Measurements from ENCODE around the gene ERP29. TPM values are rescaled to one million over a fixed set of nuclear protein-coding genes. Genes with fewer than 3 reads are reported as not detected.
"Not testable (repeated sequence)": the region's sequence is repeated elsewhere in the genome, so short reads cannot be mapped to it uniquely, and the experiment has no call there.

ERP29 gene
- total RNA-seq, 2 experiments from 2014 or later = 134 to 145 TPM

GRCh38 chr12:111991946-111992345, 21.3 kb upstream of the ERP29 start:
- ATAC-seq = no peak
- peaks cover 46% of the 10 kb centered on the region for H3K4me1 Mint-ChIP-seq (ENCODE audit: low read depth)
- H3K36me3 Mint-ChIP-seq (ENCODE audit: low read depth) = peaks cover 22% of the 10 kb centered on the region

GRCh38 chr12:111992464-111992863, 20.8 kb upstream of the ERP29 start:
- DNase-seq = no peak
- ChIA-PET CTCF (interaction anchor here (0.7 to 5.4 kb wide), 4 partner anchors 10 to 47 kb away, joined by 3 to 50 read pairs (median 16); partner anchors contain the start of genes ERP29 and TMEM116), POLR2A (interaction anchor here (5.3 kb wide), 1 partner anchor 21 kb away, joined by 91 read pairs; the partner anchor contains the start of genes ERP29 and TMEM116)
- H3K27ac Mint-ChIP-seq = peak overlapping the region; percentile 88
- ATAC-seq = no peak
- H3K27me3 Mint-ChIP-seq (ENCODE audit: low read depth) = no peaks in the 10 kb centered on the region
- H3K4me3 Mint-ChIP-seq = no peak overlapping the region
- peaks cover 49% of the 10 kb centered on the region for H3K4me1 Mint-ChIP-seq (ENCODE audit: low read depth)
- no peaks in the 10 kb centered on the region for H3K9me3 Mint-ChIP-seq (ENCODE audit: insufficient read depth)
- H3K36me3 Mint-ChIP-seq (ENCODE audit: low read depth) = peaks cover 24% of the 10 kb centered on the region

More at GRCh38 chr12:111991946-111992345, 21.3 kb upstream of the ERP29 start:
- DNase-seq = no peak
- POLR2A ChIA-PET = interaction anchor here (5.3 kb wide), 1 partner anchor 21 kb away, joined by 91 read pairs; the partner anchor contains the start of genes ERP29 and TMEM116
- Mint-ChIP-seq H3K9me3 (ENCODE audit: insufficient read depth) (no peaks in the 10 kb centered on the region), H3K27me3 (ENCODE audit: low read depth) (no peaks in the 10 kb centered on the region), H3K27ac (peak overlapping the region; percentile 88), H3K4me3 (no peak overlapping the region)
- CTCF ChIA-PET = interaction anchor here (3.8 to 5.4 kb wide), 3 partner anchors 10 to 46 kb away, joined by 11 to 50 read pairs (median 21); partner anchors contain the start of genes ERP29 and TMEM116

GRCh38 chr12:111993292-111994150, 19.7 kb upstream of the ERP29 start:
- ChIA-PET CTCF (interaction anchor here (0.7 to 5.4 kb wide), 9 partner anchors 9 to 393 kb away, joined by 3 to 50 read pairs (median 4); partner anchors contain the start of genes ERP29 and TMEM116), POLR2A (interaction anchor here (0.7 to 5.3 kb wide), 12 partner anchors 8 to 986 kb away, joined by 3 to 91 read pairs (median 3); partner anchors contain the start of genes ERP29, MAPKAPK5, TMEM116 and TRAFD1)
- Mint-ChIP-seq H3K27ac (peak overlapping the region; percentile 88), H3K4me3 (peak overlapping the region; percentile 79), H3K36me3 (ENCODE audit: low read depth) (peaks cover 23% of the 10 kb centered on the region), H3K4me1 (ENCODE audit: low read depth) (peaks cover 54% of the 10 kb centered on the region), H3K27me3 (ENCODE audit: low read depth) (no peaks in the 10 kb centered on the region), H3K9me3 (ENCODE audit: insufficient read depth) (no peaks in the 10 kb centered on the region)
- ATAC-seq (peak; percentile 79), DNase-seq (peak; percentile 59)

- peak overlapping the region; percentile 79 for H3K4me3 Mint-ChIP-seq
- ATAC-seq (peak; percentile 26), DNase-seq (peak; percentile 53)
- CTCF ChIA-PET = interaction anchor here (0.8 to 5.4 kb wide), 8 partner anchors 8 to 392 kb away, joined by 3 to 50 read pairs (median 4); partner anchors contain the start of genes ERP29, NAA25 and TMEM116
- H3K27ac Mint-ChIP-seq = peak overlapping the region; percentile 88
- not testable (repeated sequence) for H3K9me3 Mint-ChIP-seq (ENCODE audit: insufficient read depth); H3K27me3 Mint-ChIP-seq (ENCODE audit: low read depth)
- peaks cover 58% of the 10 kb centered on the region for H3K4me1 Mint-ChIP-seq (ENCODE audit: low read depth)
- peaks cover 23% of the 10 kb centered on the region for H3K36me3 Mint-ChIP-seq (ENCODE audit: low read depth)
- POLR2A ChIA-PET = interaction anchor here (0.5 to 5.3 kb wide), 14 partner anchors 7 to 985 kb away, joined by 3 to 91 read pairs (median 3); partner anchors contain the start of genes ATXN2, ERP29, MAPKAPK5 and TMEM116
These were observed 18.8 kb upstream of the ERP29 start for GRCh38 chr12:111994211-111995111.

GRCh38 chr12:111995782-111996480, 17.3 kb upstream of the ERP29 start:
- Mint-ChIP-seq H3K27ac (no peak overlapping the region), H3K4me3 (no peak overlapping the region), H3K36me3 (ENCODE audit: low read depth) (peaks cover 27% of the 10 kb centered on the region), H3K4me1 (ENCODE audit: low read depth) (peaks cover 64% of the 10 kb centered on the region), H3K9me3 (ENCODE audit: insufficient read depth) (no peaks in the 10 kb centered on the region), H3K27me3 (ENCODE audit: low read depth) (no peaks in the 10 kb centered on the region)
- POLR2A ChIA-PET = interaction anchor here (0.6 to 5.3 kb wide), 3 partner anchors 14 to 26 kb away, joined by 3 to 91 read pairs (median 3); partner anchors contain the start of genes ERP29 and TMEM116
- no peak for ATAC-seq
- CTCF ChIA-PET = interaction anchor here (0.7 to 5.4 kb wide), 3 partner anchors 8 to 113 kb away, joined by 3 to 50 read pairs (median 5); partner anchors contain the start of genes ERP29, NAA25 and TMEM116
- no peak for DNase-seq

- no peak overlapping the region for H3K4me3 Mint-ChIP-seq
- H3K4me1 Mint-ChIP-seq (ENCODE audit: low read depth) = peaks cover 69% of the 10 kb centered on the region
- ChIA-PET CTCF (interaction anchor here (1.0 to 2.7 kb wide), 2 partner anchors 16 to 51 kb away, joined by 3 to 13 read pairs; partner anchors contain the start of genes ERP29 and TMEM116), POLR2A (interaction anchor here (1.8 kb wide), 1 partner anchor 15 kb away, joined by 15 read pairs; the partner anchor contains the start of genes ERP29 and TMEM116)
- H3K27ac Mint-ChIP-seq = no peak overlapping the region
- H3K36me3 Mint-ChIP-seq (ENCODE audit: low read depth) = peaks cover 28% of the 10 kb centered on the region
- H3K9me3 Mint-ChIP-seq (ENCODE audit: insufficient read depth) = no peaks in the 10 kb centered on the region
- ATAC-seq = no peak
- no peaks in the 10 kb centered on the region for H3K27me3 Mint-ChIP-seq (ENCODE audit: low read depth)
- no peak for DNase-seq
These were observed 15.9 kb upstream of the ERP29 start for GRCh38 chr12:111997300-111997699.

- Mint-ChIP-seq H3K27ac (no peak overlapping the region), H3K9me3 (ENCODE audit: insufficient read depth) (no peaks in the 10 kb centered on the region), H3K36me3 (ENCODE audit: low read depth) (peaks cover 33% of the 10 kb centered on the region), H3K4me1 (ENCODE audit: low read depth) (peaks cover 69% of the 10 kb centered on the region), H3K4me3 (no peak overlapping the region), H3K27me3 (ENCODE audit: low read depth) (no peaks in the 10 kb centered on the region)
- DNase-seq (no peak), ATAC-seq (no peak)
- POLR2A ChIA-PET = interaction anchor here (1.8 kb wide), 1 partner anchor 15 kb away, joined by 15 read pairs; the partner anchor contains the start of genes ERP29 and TMEM116
- CTCF ChIA-PET = interaction anchor here (1.0 to 2.7 kb wide), 2 partner anchors 15 to 50 kb away, joined by 3 to 13 read pairs; partner anchors contain the start of genes ERP29 and TMEM116
These were observed 15.2 kb upstream of the ERP29 start for GRCh38 chr12:111998015-111998414.

- Mint-ChIP-seq H3K4me1 (ENCODE audit: low read depth) (peaks cover 62% of the 10 kb centered on the region), H3K36me3 (ENCODE audit: low read depth) (peaks cover 36% of the 10 kb centered on the region)
- H3K27me3 Mint-ChIP-seq (ENCODE audit: low read depth); H3K4me3 Mint-ChIP-seq; ATAC-seq; H3K27ac Mint-ChIP-seq; H3K9me3 Mint-ChIP-seq (ENCODE audit: insufficient read depth); DNase-seq: not testable (repeated sequence)
- ChIA-PET POLR2A (interaction anchor here (1.8 kb wide), 1 partner anchor 14 kb away, joined by 15 read pairs; the partner anchor contains the start of genes ERP29 and TMEM116), CTCF (interaction anchor here (2.7 kb wide), 1 partner anchor 14 kb away, joined by 13 read pairs; the partner anchor contains the start of genes ERP29 and TMEM116)
These were observed 14.1 kb upstream of the ERP29 start for GRCh38 chr12:111999129-111999528.

- no peak for ATAC-seq
- CTCF ChIA-PET = interaction anchor here (1.5 to 4.8 kb wide), 3 partner anchors 8 to 188 kb away, joined by 3 to 39 read pairs (median 21); partner anchors contain the start of genes ERP29 and TMEM116
These were observed 12.4 kb upstream of the ERP29 start for GRCh38 chr12:112000820-112001219.

GRCh38 chr12:112001576-112001975, 11.7 kb upstream of the ERP29 start:
- ATAC-seq = peak; percentile 45
- Mint-ChIP-seq H3K4me1 (ENCODE audit: low read depth) (peaks cover 54% of the 10 kb centered on the region), H3K36me3 (ENCODE audit: low read depth) (peaks cover 31% of the 10 kb centered on the region), H3K9me3 (ENCODE audit: insufficient read depth) (no peaks in the 10 kb centered on the region), H3K4me3 (peak overlapping the region; percentile 52), H3K27ac (peak overlapping the region; percentile 64), H3K27me3 (ENCODE audit: low read depth) (no peaks in the 10 kb centered on the region)
- POLR2A ChIA-PET = interaction anchor here (1.1 to 5.3 kb wide), 3 partner anchors 8 to 12 kb away, joined by 4 to 49 read pairs (median 4); partner anchors contain the start of genes ERP29 and TMEM116
- no peak for DNase-seq
- CTCF ChIA-PET = interaction anchor here (1.5 to 4.8 kb wide), 3 partner anchors 9 to 189 kb away, joined by 3 to 39 read pairs (median 21); partner anchors contain the start of genes ERP29 and TMEM116

More at GRCh38 chr12:112000820-112001219, 12.4 kb upstream of the ERP29 start:
- Mint-ChIP-seq H3K4me3 (peak overlapping the region; percentile 29), H3K36me3 (ENCODE audit: low read depth) (peaks cover 31% of the 10 kb centered on the region), H3K27me3 (ENCODE audit: low read depth) (no peaks in the 10 kb centered on the region), H3K27ac (peak overlapping the region; percentile 10), H3K4me1 (ENCODE audit: low read depth) (peaks cover 57% of the 10 kb centered on the region), H3K9me3 (ENCODE audit: insufficient read depth) (no peaks in the 10 kb centered on the region)
- no peak for DNase-seq
- POLR2A ChIA-PET = interaction anchor here (1.4 to 5.3 kb wide), 2 partner anchors 9 to 13 kb away, joined by 4 to 49 read pairs; partner anchors contain the start of genes ERP29 and TMEM116
